PC-3 (cell line): ENCODE data around the gene TUT7. TPM values are rescaled to one million over a fixed set of nuclear protein-coding genes. Genes with fewer than 3 reads are reported as not detected.

ENCODE experiments used
- ATAC-seq: fragments of 200-7000 bp; cut with Tn5 transposase; 2 replicates; pipeline ENCODE4 v1.9.1; 2020; ENCODE audit warnings: mild to moderate bottlenecking, moderate library complexity
- Bru-seq: library from RNA; stranded (reverse); fragments of 400-500 nt; gene quantifications from one replicate; lab custom pipeline; 2021; lab: Mats Ljungman, UMichigan
- BruChase-seq, 2 experiments: library from RNA; stranded (reverse); fragments of 400-500 nt; gene quantifications; one replicate each; lab custom pipeline; 2021; lab: Mats Ljungman, UMichigan
- BruUV-seq: library from RNA; stranded (reverse); fragments of 400-500 nt; replicated peaks from 2 replicates; lab custom pipeline; 2021; lab: Mats Ljungman, UMichigan
- CTCF ChIA-PET: fragments of 300-600 bp; sonication (Branson Sonifier 250); formaldehyde crosslinking; loops from one replicate; lab custom pipeline; 2022; ENCODE audit warnings: antibody characterized with exemption; lab: Charles Lee
- POLR2A ChIA-PET: fragments of 300-600 bp; sonication (Branson Sonifier 250); formaldehyde crosslinking; loops from one replicate; lab custom pipeline; 2022; ENCODE audit warnings: antibody characterized with exemption; ENCODE audit not compliant: unreplicated experiment; lab: Charles Lee
- DNase-seq: peaks from one replicate; pipeline ENCODE4 v3.0.0-alpha.2; 2015
- H2AFZ ChIP-seq: fragments of 300-600 bp; sonication (generic); 2 replicates; pipeline ENCODE4 v1.6.0; 2016; ENCODE audit warnings: antibody characterized with exemption, low read length
- H3F3A ChIP-seq: fragments of 300-600 bp; sonication (generic); one replicate; pipeline ENCODE4 v1.6.0; 2017; ENCODE audit warnings: antibody characterized with exemption, low read length, control low read depth, mild to moderate bottlenecking; ENCODE audit not compliant: unreplicated experiment
- H3K27ac ChIP-seq: fragments of 300-600 bp; sonication (generic); 2 replicates; pipeline ENCODE4 v1.5.1; 2016; ENCODE audit warnings: mild to moderate bottlenecking, low read length
- H3K27me3 ChIP-seq: fragments of 300-600 bp; sonication (generic); 2 replicates; pipeline ENCODE4 v1.6.1; 2016; ENCODE audit warnings: low read length, mixed read lengths
- H3K36me3 ChIP-seq: fragments of 300-600 bp; sonication (generic); 2 replicates; pipeline ENCODE4 v1.6.1; 2016; ENCODE audit warnings: low read depth, mixed run types, low read length, mixed read lengths
- H3K4me1 ChIP-seq: fragments of 300-600 bp; sonication (generic); 2 replicates; pipeline ENCODE4 v1.5.1; 2016; ENCODE audit warnings: low read length; ENCODE audit not compliant: insufficient read depth
- H3K4me2 ChIP-seq: fragments of 300-600 bp; sonication (generic); 2 replicates; pipeline ENCODE4 v1.6.0; 2016; ENCODE audit warnings: low read length
- H3K4me3 ChIP-seq: fragments of 300-600 bp; sonication (generic); 2 replicates; pipeline ENCODE4 v1.5.1; 2016; ENCODE audit warnings: mild to moderate bottlenecking, low read length, mixed read lengths
- H3K79me2 ChIP-seq: fragments of 300-600 bp; sonication (generic); 2 replicates; pipeline ENCODE4 v1.6.1; 2017; ENCODE audit warnings: low read length, mixed read lengths
- H3K9ac ChIP-seq: fragments of 300-600 bp; sonication (generic); 2 replicates; pipeline ENCODE4 v1.6.0; 2016; ENCODE audit warnings: mild to moderate bottlenecking, low read length
- H3K9me2 ChIP-seq: fragments of 300-600 bp; sonication (generic); replicated peaks from 2 replicates; pipeline ENCODE4 v1.6.1; 2016; ENCODE audit warnings: mixed run types, low read length, mixed read lengths
- H3K9me3 ChIP-seq: fragments of 300-600 bp; sonication (generic); 2 replicates; pipeline ENCODE4 v1.6.1; 2016; ENCODE audit warnings: low read length, mixed read lengths
- H4K20me1 ChIP-seq: fragments of 300-600 bp; sonication (generic); 2 replicates; pipeline ENCODE4 v1.6.1; 2016; ENCODE audit warnings: low read length, mixed read lengths
- CTCF ChIP-seq: fragments of 300-600 bp; sonication (generic); conservative IDR thresholded peaks from 2 replicates; pipeline ENCODE4 v1.5.1; 2017; ENCODE audit warnings: antibody characterized with exemption, low read depth, mild to moderate bottlenecking, low read length
- EZH2 ChIP-seq: fragments of 300-600 bp; sonication (generic); IDR thresholded peaks from one replicate; pipeline ENCODE4 v1.6.1; 2017; ENCODE audit warnings: antibody characterized with exemption, mild to moderate bottlenecking, low read length; ENCODE audit not compliant: unreplicated experiment
- EZH2phosphoT487 ChIP-seq: fragments of 300-600 bp; sonication (generic); IDR thresholded peaks from 2 replicates; pipeline ENCODE4 v1.6.1; 2018; ENCODE audit warnings: mild to moderate bottlenecking, antibody characterized with exemption, low read length, borderline replicate concordance
- intact Hi-C: fragments of 100-400 bp; cut with micrococcal nuclease; formaldehyde crosslinking; loops from 2 replicates; pipeline ENCODE4 v1.9.0; 2023
- long read RNA-seq: library from polyadenylated mRNA; unstranded; transcript quantifications from one replicate; pipeline ENCODE4 v2.0.0, GENCODE V29; 2021; ENCODE audit not compliant: unreplicated experiment
- total RNA-seq: library from RNA; depleted of rRNA; stranded (reverse); fragments of >200 nt; gene quantifications from 2 replicates; pipeline ENCODE4 v1.2.3, GENCODE V29; 2014; rRNA removed

Gene TUT7
- total RNA-seq (12.3 and 17.0 TPM in 2 replicates), Bru-seq, nascent RNA (percentile 76 among the genes with signal in this experiment), BruChase-seq, experiment 1, labeled RNA remaining after a 6-hour chase (percentile 75 among the genes with signal in this experiment), BruChase-seq, experiment 2, labeled RNA remaining after a 2-hour chase (percentile 76 among the genes with signal in this experiment)
- long read RNA-seq, partial matches to known transcripts = 9 of 16 reads
- long read RNA-seq, other reads (novel, unspliced or antisense) = 7 of 16 reads

- H3K79me2 ChIP-seq = peaks cover 49% of the 10 kb centered on the region
- CTCF ChIA-PET = no interaction called here
- H3K27me3 ChIP-seq = no peaks in the 10 kb centered on the region
- H3F3A ChIP-seq = no peaks in the 10 kb centered on the region
- H3K36me3 ChIP-seq = no peaks in the 10 kb centered on the region; the same call in 1 of the 2 replicates
- H3K4me2 ChIP-seq = peak within 1 kb of the TSS; percentile 99
- ATAC-seq (peak; percentile 82), DNase-seq (peak; percentile 93)
- TF ChIP-seq EZH2phosphoT487 = no peak
- no peak for TF ChIP-seq EZH2
- no peak for TF ChIP-seq CTCF
- intact Hi-C loops = loop anchor here (1.0 to 10.0 kb wide), 5 partner anchors 51 to 412 kb away; partner anchors contain the start of genes GOLM1, ISCA1 and NAA35
- POLR2A ChIA-PET = no interaction called here
- peak within 1 kb of the TSS; percentile 88 for H2AFZ ChIP-seq
- TSS peak; percentile 47 for BruUV-seq
- H3K9me2 ChIP-seq = no peaks in the 10 kb centered on the region
- H3K9ac ChIP-seq = peak within 1 kb of the TSS; percentile 85
- H3K27ac ChIP-seq = peak within 1 kb of the TSS; percentile 76
- H4K20me1 ChIP-seq = no peaks in the 10 kb centered on the region
- peak within 1 kb of the TSS; percentile 100 for H3K4me3 ChIP-seq
- H3K4me1 ChIP-seq = peaks cover 22% of the 10 kb centered on the region
- no peaks in the 10 kb centered on the region for H3K9me3 ChIP-seq
Measured at GRCh38 chr9:86354011-86354817, at the start of gene TUT7. TSS of gene TUT7 (minus strand) at chr9:86354410. CDS start at chr9:86353199, 1,211 bp downstream.

DNA sequence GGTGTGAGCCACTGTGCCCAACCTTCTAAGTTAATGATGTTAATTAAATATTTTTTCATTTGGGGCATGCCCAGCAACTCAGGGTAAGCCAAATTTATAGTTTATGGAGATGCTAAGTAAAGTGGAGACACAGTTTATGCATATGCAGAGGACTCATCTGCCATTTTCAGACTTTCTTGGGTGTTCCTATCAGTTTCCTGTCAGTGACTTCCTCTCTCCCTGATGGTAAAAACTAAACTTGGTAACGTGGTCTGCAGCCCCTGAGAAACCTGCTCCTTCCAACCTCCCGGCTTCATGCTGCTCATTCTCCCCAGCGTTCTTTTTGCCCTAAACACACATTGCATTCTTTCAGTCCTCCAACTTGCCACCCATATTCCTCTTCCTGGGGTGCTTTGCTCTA lies 48.4 kb upstream of the TUT7 start:
- no TSS peak for BruUV-seq
- POLR2A ChIA-PET = no interaction called here
- ATAC-seq = no peak

More for the DNA sequence above, 48.4 kb upstream of the TUT7 start:
- H3K4me1 ChIP-seq = peaks cover 20% of the 10 kb centered on the region
- no peaks in the 10 kb centered on the region for H4K20me1 ChIP-seq
- H3K9ac ChIP-seq = no peak overlapping the region
- H3K27me3 ChIP-seq = no peaks in the 10 kb centered on the region
- no peak overlapping the region for H3K4me2 ChIP-seq
- DNase-seq = no peak
- H3K27ac ChIP-seq = no peak overlapping the region
- no peak overlapping the region for H3K4me3 ChIP-seq
- no peak for TF ChIP-seq CTCF
- TF ChIP-seq EZH2phosphoT487 = no peak
- TF ChIP-seq EZH2 = no peak
- CTCF ChIA-PET = no interaction called here
- H3K9me2 ChIP-seq = no peaks in the 10 kb centered on the region
- H3F3A ChIP-seq = no peaks in the 10 kb centered on the region
- H3K9me3 ChIP-seq = no peaks in the 10 kb centered on the region
- no peaks in the 10 kb centered on the region for H3K79me2 ChIP-seq
- no peaks in the 10 kb centered on the region for H3K36me3 ChIP-seq
- H2AFZ ChIP-seq = no peak overlapping the region
- intact Hi-C loops = loop anchor here (10.0 kb wide), 1 partner anchor 48 kb away; the partner anchor contains the start of gene TUT7
